C4-2B (cell line): ENCODE data around the gene PAK4.

Experiments used
- H3K27ac ChIP-seq: fragments of 450-650 bp; 2 replicates; pipeline ENCODE4 v1.5.1; 2017
- ZFX ChIP-seq: fragments of 450-650 bp; IDR thresholded peaks from 2 replicates; pipeline ENCODE4 v1.6.1; 2017
- TF ChIP-seq, protein P1 (sequence below): fragments of 450-650 bp; conservative IDR thresholded peaks from 2 replicates; pipeline ENCODE4 v1.5.1; 2017; ENCODE audit warnings: mild to moderate bottlenecking

The PAK4 gene

DNA sequence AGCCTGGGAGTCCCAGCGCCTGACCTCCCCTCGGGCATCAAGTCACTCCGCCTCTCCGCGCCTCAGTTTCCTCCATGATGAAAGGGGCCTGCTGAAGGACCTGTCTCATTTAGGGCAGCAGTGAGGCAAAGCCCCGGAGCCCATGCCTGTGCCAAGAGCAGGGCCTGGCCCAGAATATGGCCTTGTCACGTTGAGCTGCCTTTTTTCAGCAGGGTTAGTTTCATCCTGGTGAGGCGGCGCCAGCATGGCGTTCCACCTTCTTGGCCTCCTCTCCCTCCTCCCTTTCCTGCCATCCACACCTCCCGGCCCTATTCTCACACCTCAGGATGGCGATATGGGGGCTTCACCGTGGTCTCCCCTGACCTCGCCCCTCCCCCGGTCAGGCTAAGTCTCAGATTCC is 30.2 kb downstream of the PAK4 start:
- H3K27ac ChIP-seq, result peak overlapping the region; percentile 96
- no peak for TF ChIP-seq ZFX

DNA sequence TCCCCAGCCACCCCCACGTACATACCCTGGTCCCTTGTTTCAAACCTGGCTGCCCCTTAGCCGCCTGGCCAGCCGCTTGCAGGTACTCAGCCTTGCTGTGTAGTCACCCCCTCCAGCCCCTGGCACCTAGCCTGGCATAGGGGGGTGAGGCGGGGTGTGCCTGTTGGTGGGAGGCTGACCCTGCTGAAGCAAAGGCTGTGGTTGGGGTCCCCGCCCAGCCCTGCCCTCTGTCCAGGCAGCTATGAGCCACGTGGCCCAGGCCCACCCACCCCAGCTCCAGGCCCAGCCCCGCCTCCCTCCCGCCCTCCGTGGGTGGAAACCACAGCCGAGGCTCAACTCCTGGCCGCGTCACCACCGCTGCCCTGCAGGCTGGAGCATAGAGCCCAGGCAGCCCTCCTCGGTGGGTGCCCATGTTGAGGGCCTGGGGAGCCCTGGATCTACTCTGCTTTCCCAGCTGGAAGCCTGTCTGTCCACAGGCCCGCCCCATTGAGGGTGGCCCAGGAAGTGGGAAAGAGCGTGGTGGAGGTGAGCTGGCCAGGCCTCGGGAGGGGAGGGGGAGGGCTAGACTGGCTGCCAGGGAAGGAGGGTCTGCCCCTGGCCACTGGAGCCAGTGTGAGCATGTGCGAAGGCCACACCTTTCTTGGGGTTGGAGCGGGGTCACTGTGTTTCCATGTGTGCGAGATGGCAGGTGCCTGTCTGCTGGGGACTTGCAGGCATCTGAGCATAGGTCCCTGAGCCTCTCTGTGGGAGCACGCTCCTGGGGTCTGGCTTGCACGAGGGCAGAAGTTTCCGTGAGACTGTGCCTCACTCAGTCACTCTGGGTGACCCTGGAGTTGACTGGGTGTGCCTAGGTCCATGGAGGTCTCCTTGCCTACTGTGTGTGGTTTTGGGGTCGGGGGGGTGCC is 31.0 kb downstream of the PAK4 start:
- peak overlapping the region; percentile 96 for H3K27ac ChIP-seq
- TF ChIP-seq, protein P1, sequence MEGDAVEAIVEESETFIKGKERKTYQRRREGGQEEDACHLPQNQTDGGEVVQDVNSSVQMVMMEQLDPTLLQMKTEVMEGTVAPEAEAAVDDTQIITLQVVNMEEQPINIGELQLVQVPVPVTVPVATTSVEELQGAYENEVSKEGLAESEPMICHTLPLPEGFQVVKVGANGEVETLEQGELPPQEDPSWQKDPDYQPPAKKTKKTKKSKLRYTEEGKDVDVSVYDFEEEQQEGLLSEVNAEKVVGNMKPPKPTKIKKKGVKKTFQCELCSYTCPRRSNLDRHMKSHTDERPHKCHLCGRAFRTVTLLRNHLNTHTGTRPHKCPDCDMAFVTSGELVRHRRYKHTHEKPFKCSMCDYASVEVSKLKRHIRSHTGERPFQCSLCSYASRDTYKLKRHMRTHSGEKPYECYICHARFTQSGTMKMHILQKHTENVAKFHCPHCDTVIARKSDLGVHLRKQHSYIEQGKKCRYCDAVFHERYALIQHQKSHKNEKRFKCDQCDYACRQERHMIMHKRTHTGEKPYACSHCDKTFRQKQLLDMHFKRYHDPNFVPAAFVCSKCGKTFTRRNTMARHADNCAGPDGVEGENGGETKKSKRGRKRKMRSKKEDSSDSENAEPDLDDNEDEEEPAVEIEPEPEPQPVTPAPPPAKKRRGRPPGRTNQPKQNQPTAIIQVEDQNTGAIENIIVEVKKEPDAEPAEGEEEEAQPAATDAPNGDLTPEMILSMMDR, result no peak
- 0 out of 2 replicates have a peak, but pooled peaks have one; percentile 32 for TF ChIP-seq ZFX

DNA sequence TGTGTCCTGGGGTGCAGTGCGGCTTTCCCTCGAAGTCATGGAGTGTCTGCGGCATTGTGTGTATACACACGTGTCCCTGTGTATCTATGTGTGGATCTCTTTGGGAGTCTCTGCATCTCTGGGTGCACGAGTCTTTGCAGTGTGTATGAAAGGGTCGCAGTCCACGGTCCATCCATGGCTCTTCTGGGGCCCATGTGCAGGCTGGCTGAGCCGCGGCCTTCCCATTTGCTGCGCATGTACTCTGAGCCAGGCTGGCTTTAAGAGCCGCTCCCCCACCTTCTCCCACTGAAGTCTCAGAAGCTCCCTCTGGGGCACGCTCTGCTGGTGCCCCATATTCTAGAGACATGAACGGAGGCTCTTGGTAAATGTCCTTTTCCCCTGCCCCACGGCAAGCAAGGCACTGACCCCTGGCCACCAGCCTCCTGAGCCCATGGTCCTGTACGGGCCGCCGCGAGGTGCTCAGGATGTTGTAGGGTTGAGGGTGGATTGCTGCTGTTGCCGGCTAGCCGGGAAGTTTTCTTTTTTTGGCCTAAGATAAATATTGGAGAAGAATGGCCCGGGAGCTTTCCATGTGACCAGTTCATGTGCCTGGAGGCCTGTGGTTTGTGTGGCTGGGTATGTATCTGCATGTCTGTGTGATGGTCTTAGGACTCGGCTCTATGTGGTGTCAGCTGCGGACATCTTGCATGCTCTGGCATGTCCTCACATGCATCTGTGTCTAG is 31.9 kb downstream of the PAK4 start:
- H3K27ac ChIP-seq, result peak overlapping the region; percentile 96
- peak; percentile 44; the same call in 1 of the 2 replicates for TF ChIP-seq ZFX
- TF ChIP-seq, protein P1, result no peak

DNA sequence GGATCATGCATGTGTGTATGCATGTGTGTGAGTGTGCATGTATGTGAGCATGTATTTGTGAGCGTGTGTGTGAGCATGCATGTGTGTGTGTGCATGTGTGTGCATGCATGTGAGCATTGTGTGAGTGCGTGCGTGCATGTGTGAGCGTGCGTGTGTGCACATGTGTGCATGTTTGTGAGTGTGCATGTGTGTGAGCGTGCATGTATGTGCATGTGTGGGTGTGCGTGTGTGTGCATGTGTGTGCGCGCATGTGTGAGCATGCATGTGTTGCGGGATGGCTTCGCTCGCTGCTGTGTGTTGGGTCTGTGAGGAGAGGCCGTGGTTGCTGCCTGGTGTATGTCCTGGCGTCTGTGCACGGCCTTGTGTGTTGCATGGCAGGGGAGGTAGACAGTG is 32.4 kb downstream of the PAK4 start:
- TF ChIP-seq, protein P1, result no peak
- TF ChIP-seq ZFX, result no peak
- H3K27ac ChIP-seq, result peak overlapping the region; percentile 96

DNA sequence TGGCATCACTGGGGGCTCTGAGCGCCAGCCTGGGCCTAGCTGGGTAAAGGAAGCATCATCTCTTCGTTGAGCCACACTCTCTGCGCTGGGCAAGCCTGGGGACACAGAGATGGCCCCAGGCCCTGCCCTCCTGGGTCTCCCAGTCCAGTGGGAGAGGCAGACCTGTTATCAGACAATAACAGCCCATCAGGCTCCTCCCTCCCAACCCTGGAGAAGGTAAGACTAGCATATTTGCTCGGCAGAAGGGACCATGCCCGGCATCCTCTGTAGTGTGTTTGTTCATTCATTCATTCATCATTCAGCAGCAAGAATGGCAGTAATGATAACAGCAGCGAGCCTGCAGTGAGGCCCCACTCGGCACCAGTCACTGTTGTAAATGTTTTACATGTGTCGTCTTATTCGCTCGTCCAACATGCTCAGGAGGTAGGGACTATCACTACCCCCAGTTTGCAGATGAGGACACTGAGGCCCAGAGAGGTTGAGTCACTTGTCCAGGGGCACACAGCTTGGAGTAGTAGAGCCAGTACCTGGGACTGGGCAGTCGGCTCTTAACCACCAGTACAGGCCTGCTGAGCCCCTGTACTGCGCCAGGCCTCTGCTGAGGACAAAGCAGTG is 33.2 kb downstream of the PAK4 start:
- TF ChIP-seq, protein P1, result no peak
- TF ChIP-seq ZFX, result 0 out of 2 replicates have a peak, but pooled peaks have one; percentile 7
- peak overlapping the region; percentile 96 for H3K27ac ChIP-seq

DNA sequence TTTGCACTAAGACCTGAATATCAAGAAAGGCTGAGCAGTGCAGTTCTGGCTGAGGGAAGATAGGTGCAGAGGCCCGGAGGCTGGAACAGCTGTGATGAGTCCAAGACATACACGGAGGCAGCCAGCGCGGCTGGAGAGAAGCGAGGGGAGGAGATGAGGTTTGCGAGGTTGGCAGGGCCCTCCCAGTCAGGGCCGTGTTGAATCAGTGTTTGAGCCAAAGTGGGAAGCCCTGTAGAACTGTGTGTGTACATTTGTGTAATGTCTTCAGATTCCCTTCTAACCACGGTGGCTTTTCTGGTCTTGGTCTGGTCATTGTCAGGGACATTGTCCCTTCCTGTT is 34.9 kb downstream of the PAK4 start:
- TF ChIP-seq, protein P1, result no peak
- TF ChIP-seq ZFX, result no peak
- peak overlapping the region; percentile 96 for H3K27ac ChIP-seq

DNA sequence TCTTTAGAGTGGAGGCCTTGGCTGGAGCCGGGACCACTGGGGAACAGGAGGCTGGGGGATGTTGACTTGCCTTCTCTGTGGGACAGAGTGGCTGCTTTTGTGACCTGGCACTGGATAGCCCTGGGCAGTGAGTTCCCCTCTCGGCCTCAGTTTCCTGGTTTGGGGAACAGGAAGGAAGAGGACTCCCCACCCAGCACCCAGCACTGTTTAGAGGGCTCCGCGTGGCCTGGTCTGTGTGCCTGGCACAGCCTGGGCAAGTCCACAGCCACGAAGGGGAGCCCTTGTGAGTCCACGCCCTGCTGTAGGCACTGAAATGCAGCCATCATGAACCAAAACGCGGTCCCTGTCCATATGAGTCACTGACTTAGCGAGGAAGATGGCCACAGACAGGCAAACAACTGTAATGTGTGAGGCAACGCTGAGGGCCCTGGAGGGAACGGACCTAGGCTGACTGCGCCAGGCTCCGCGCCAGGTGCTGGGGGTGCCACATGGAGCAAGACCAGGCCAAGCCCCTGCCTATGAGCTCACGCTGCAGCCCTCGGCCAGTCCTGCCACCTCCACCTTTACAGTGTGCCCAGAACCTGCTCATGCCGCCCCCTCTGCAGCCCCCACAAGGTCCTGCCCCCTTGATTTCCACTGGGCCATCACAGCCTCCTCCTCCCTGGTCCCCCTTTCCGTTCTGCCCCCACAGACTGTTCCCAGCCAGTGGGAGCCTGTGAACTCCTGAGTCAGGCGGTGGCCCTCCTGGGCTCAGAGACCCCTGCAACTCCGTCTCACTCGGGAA is 35.5 kb downstream of the PAK4 start:
- TF ChIP-seq, protein P1, result no peak
- no peak for TF ChIP-seq ZFX
- peak overlapping the region; percentile 96 for H3K27ac ChIP-seq
